ENCODE data around the gene LRIG1.

- TF ChIP-seq, protein P1, sequence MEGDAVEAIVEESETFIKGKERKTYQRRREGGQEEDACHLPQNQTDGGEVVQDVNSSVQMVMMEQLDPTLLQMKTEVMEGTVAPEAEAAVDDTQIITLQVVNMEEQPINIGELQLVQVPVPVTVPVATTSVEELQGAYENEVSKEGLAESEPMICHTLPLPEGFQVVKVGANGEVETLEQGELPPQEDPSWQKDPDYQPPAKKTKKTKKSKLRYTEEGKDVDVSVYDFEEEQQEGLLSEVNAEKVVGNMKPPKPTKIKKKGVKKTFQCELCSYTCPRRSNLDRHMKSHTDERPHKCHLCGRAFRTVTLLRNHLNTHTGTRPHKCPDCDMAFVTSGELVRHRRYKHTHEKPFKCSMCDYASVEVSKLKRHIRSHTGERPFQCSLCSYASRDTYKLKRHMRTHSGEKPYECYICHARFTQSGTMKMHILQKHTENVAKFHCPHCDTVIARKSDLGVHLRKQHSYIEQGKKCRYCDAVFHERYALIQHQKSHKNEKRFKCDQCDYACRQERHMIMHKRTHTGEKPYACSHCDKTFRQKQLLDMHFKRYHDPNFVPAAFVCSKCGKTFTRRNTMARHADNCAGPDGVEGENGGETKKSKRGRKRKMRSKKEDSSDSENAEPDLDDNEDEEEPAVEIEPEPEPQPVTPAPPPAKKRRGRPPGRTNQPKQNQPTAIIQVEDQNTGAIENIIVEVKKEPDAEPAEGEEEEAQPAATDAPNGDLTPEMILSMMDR (IDR thresholded peaks at IDR 0.05), result no peak
- no peak for TF ChIP-seq POLR2A (IDR thresholded peaks at IDR 0.05)
- no peak for TF ChIP-seq POLR2AphosphoS5 (IDR thresholded peaks at IDR 0.05)
- no peak for TF ChIP-seq EP300 (IDR thresholded peaks at IDR 0.05)
These were observed 5.2 kb downstream of the LRIG1 start for GRCh38 chr3:66495668-66496045.

All from sigmoid colon (tissue), 4 donors.